HEK293 (cell line): ENCODE results near the gene DOP1A.

Source experiments
- CTCF ChIA-PET: fragments of 350-600 bp; formaldehyde crosslinking; extraction: SDS; loops from one replicate; lab custom pipeline; 2021; ENCODE audit warnings: antibody characterized with exemption; lab: Yijun Ruan, JAX
- POLR2A ChIA-PET: fragments of 300-600 bp; formaldehyde crosslinking; extraction: SDS; loops from one replicate; lab custom pipeline; 2020; ENCODE audit warnings: antibody characterized with exemption, inconsistent platforms; lab: Yijun Ruan, JAX
- H3K27ac ChIP-seq: fragments of 200-500 bp; sonication (Bioruptor generic); 2 replicates; pipeline ENCODE4 v1.5.1; 2014; ENCODE audit warnings: low read depth, low read length, control low read depth, inconsistent platforms; ENCODE audit errors: extremely low read depth
- H3K36me3 ChIP-seq, 2 experiments: fragments of 200-500 bp in 1 of 2; sonication (Bioruptor generic) in 1 of 2; 1 replicate in 1 of 2; 2 replicates in 1 of 2; pipeline ENCODE4 v1.5.1; 2014 to 2017; ENCODE audit warnings: inconsistent platforms in 2 of 2, low read length in 2 of 2; ENCODE audit not compliant: control insufficient read depth in 2 of 2, insufficient read depth in 1 of 2
- H3K4me1 ChIP-seq: fragments of 200-500 bp; sonication (Bioruptor generic); 2 replicates; pipeline ENCODE4 v1.5.1; 2014; ENCODE audit warnings: mild to moderate bottlenecking, low read length, inconsistent platforms; ENCODE audit not compliant: control insufficient read depth, insufficient read depth
- H3K4me3 ChIP-seq: 2 replicates; pipeline ENCODE4 v1.5.1; 2011; ENCODE audit warnings: low read depth, mild to moderate bottlenecking, control low read depth, low read length, moderate library complexity
- H3K9me3 ChIP-seq: fragments of 200-500 bp; sonication (Bioruptor generic); 2 replicates; pipeline ENCODE4 v1.5.1; 2014; ENCODE audit warnings: low read depth, low read length, inconsistent platforms; ENCODE audit not compliant: control insufficient read depth, insufficient read depth
- GFI1B ChIP-seq: fragments of 450-650 bp; formaldehyde crosslinking; IDR thresholded peaks from 2 replicates; pipeline ENCODE4 v1.5.1; 2016; ENCODE audit warnings: missing biosample characterization, missing genetic modification characterization
- IKZF3 ChIP-seq: fragments of 450-650 bp; IDR thresholded peaks from 2 replicates; pipeline ENCODE4 v1.5.0; 2018; ENCODE audit warnings: missing biosample characterization, mild to moderate bottlenecking, missing genetic modification characterization, moderate library complexity
- MZF1 ChIP-seq: fragments of 450-650 bp; formaldehyde crosslinking; IDR thresholded peaks from 2 replicates; pipeline ENCODE4 v1.5.1; 2017; ENCODE audit warnings: missing biosample characterization, missing genetic modification characterization, borderline replicate concordance
- PRDM1 ChIP-seq: fragments of 450-650 bp; formaldehyde crosslinking; IDR thresholded peaks from 2 replicates; pipeline ENCODE4; 2016; ENCODE audit warnings: missing biosample characterization, missing genetic modification characterization
- TCF7L2 ChIP-seq: IDR thresholded peaks from 2 replicates; pipeline ENCODE4 v1.6.1; 2011; ENCODE audit warnings: low read depth, mild to moderate bottlenecking, inconsistent platforms, low read length, moderate library complexity, borderline replicate concordance
- WT1 ChIP-seq: fragments of 450-650 bp; formaldehyde crosslinking; IDR thresholded peaks from 2 replicates; pipeline ENCODE4 v1.5.1; 2016; ENCODE audit warnings: missing biosample characterization, missing genetic modification characterization
- ZNF114 ChIP-seq: fragments of 450-650 bp; formaldehyde crosslinking; IDR thresholded peaks from 2 replicates; pipeline ENCODE4 v1.5.0; 2017; ENCODE audit warnings: missing biosample characterization, missing genetic modification characterization
- ZNF132 ChIP-seq: fragments of 450-650 bp; formaldehyde crosslinking; IDR thresholded peaks from 2 replicates; pipeline ENCODE4 v1.5.1; 2017; ENCODE audit warnings: missing biosample characterization, missing genetic modification characterization, borderline replicate concordance
- ZNF133 ChIP-seq: fragments of 450-650 bp; formaldehyde crosslinking; IDR thresholded peaks from 2 replicates; pipeline ENCODE4 v1.5.1; 2016; ENCODE audit warnings: missing biosample characterization, missing genetic modification characterization
- ZNF16 ChIP-seq: fragments of 450-650 bp; formaldehyde crosslinking; IDR thresholded peaks from 2 replicates; pipeline ENCODE4 v1.5.1; 2016; ENCODE audit warnings: low read depth, missing biosample characterization, missing genetic modification characterization
- ZNF184 ChIP-seq: fragments of 450-650 bp; IDR thresholded peaks from 2 replicates; pipeline ENCODE4 v1.5.1; 2018; ENCODE audit warnings: missing biosample characterization, mild to moderate bottlenecking, missing genetic modification characterization
- ZNF292 ChIP-seq: fragments of 450-650 bp; formaldehyde crosslinking; IDR thresholded peaks from 2 replicates; pipeline ENCODE4 v1.5.1; 2016; ENCODE audit warnings: low read depth, missing biosample characterization, missing genetic modification characterization, borderline replicate concordance
- ZNF394 ChIP-seq: fragments of 450-650 bp; formaldehyde crosslinking; IDR thresholded peaks from 2 replicates; pipeline ENCODE4 v1.5.1; 2016; ENCODE audit warnings: missing biosample characterization, missing genetic modification characterization, mild to moderate bottlenecking, moderate library complexity, borderline replicate concordance
- ZNF660 ChIP-seq: fragments of 450-650 bp; IDR thresholded peaks from 2 replicates; pipeline ENCODE4 v1.5.1; 2018; ENCODE audit warnings: missing biosample characterization, mild to moderate bottlenecking, missing genetic modification characterization
- ZNF777 ChIP-seq: fragments of 450-650 bp; formaldehyde crosslinking; IDR thresholded peaks from 2 replicates; pipeline ENCODE4 v1.5.1; 2017; ENCODE audit warnings: missing biosample characterization, missing genetic modification characterization, borderline replicate concordance
- TF ChIP-seq, protein P1 (sequence below): IDR thresholded peaks from 2 replicates; pipeline ENCODE4 v1.6.1; 2011; ENCODE audit warnings: mild to moderate bottlenecking, low read depth, low read length, borderline replicate concordance
- TF ChIP-seq, protein P2 (sequence below): fragments of 450-650 bp; formaldehyde crosslinking; IDR thresholded peaks from 2 replicates; pipeline ENCODE4 v1.5.1; 2017; ENCODE audit warnings: missing biosample characterization, missing genetic modification characterization

DOP1A gene

DNA sequence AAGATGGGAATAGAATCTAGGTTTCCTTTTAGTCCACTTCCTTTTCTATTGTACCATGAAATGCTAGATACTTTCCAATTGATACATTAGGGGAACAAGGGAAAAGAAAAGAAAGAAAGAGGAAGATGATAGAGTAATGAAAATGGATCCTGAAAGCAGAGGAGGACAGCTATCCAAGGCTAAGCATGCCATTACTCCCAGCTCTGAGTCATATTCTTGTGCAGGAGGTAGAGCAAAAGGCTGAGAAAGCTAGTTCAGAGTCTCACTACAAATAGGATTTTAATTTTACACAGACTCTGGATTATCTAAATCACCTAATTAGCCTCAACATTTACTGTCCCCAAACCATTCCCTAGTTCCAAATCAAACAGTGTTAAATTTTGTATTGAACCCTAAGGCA lies 149.3 kb downstream of the DOP1A start:
- POLR2A ChIA-PET = interaction anchor here (2.1 kb wide), 1 partner anchor 151 kb away, joined by 11 read pairs; the partner anchor contains the start of gene UBE3D
- no peak overlapping the region for H3K27ac ChIP-seq
- TF ChIP-seq ZNF16 = no peak
- no peak for TF ChIP-seq ZNF777 (tag by site-specific recombination)
- TF ChIP-seq ZNF133 (tag by site-specific recombination) = no peak
- no peak for TF ChIP-seq ZNF114 (tag by site-specific recombination)
- no peak for TF ChIP-seq PRDM1
- TF ChIP-seq GFI1B = no peak
- no peak for TF ChIP-seq ZNF292 (tag by site-specific recombination)
- TF ChIP-seq ZNF394 = no peak
- TF ChIP-seq, protein P1, sequence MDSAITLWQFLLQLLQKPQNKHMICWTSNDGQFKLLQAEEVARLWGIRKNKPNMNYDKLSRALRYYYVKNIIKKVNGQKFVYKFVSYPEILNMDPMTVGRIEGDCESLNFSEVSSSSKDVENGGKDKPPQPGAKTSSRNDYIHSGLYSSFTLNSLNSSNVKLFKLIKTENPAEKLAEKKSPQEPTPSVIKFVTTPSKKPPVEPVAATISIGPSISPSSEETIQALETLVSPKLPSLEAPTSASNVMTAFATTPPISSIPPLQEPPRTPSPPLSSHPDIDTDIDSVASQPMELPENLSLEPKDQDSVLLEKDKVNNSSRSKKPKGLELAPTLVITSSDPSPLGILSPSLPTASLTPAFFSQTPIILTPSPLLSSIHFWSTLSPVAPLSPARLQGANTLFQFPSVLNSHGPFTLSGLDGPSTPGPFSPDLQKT = no peak
- no peak for TF ChIP-seq TCF7L2
- TF ChIP-seq WT1 (tag by site-specific recombination) = no peak
- TF ChIP-seq MZF1 (tag by site-specific recombination) = no peak
- TF ChIP-seq IKZF3 (tag by site-specific recombination) = no peak
- TF ChIP-seq ZNF132 = no peak
- no peak for TF ChIP-seq ZNF660 (tag by site-specific recombination)
- no peak for TF ChIP-seq ZNF184 (tag by site-specific recombination)
- TF ChIP-seq, protein P2, sequence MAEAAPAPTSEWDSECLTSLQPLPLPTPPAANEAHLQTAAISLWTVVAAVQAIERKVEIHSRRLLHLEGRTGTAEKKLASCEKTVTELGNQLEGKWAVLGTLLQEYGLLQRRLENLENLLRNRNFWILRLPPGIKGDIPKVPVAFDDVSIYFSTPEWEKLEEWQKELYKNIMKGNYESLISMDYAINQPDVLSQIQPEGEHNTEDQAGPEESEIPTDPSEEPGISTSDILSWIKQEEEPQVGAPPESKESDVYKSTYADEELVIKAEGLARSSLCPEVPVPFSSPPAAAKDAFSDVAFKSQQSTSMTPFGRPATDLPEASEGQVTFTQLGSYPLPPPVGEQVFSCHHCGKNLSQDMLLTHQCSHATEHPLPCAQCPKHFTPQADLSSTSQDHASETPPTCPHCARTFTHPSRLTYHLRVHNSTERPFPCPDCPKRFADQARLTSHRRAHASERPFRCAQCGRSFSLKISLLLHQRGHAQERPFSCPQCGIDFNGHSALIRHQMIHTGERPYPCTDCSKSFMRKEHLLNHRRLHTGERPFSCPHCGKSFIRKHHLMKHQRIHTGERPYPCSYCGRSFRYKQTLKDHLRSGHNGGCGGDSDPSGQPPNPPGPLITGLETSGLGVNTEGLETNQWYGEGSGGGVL (tag by site-specific recombination) = no peak
- CTCF ChIA-PET = interaction anchor here (0.6 to 9.0 kb wide), 14 partner anchors 9 to 653 kb away, joined by 3 to 240 read pairs (median 3); partner anchors contain the start of genes DOP1A, PRSS35 and UBE3D
- H3K4me3 ChIP-seq = no peak overlapping the region
- H3K36me3 ChIP-seq = peaks cover 0 to 13% of the 10 kb centered on the region in 2 experiments; a peak in 1 of 3 replicates
- no peaks in the 10 kb centered on the region for H3K9me3 ChIP-seq
- no peaks in the 10 kb centered on the region for H3K4me1 ChIP-seq
